GM12878 (cell line): Measurements from ENCODE around the gene PAX5. TPM values are rescaled to one million over a fixed set of nuclear protein-coding genes. Genes with fewer than 3 reads are reported as not detected.

Experiments
- ATAC-seq: fragments of 200-7000 bp; cut with Tn5 transposase; 3 replicates; pipeline ENCODE4 v1.9.1; 2020; ENCODE audit warnings: mild to moderate bottlenecking, moderate library complexity
- BruUV-seq: library from RNA; stranded (reverse); fragments of 400-500 nt; replicated peaks from 2 replicates; lab custom pipeline; 2021; lab: Mats Ljungman, UMichigan
- CTCF ChIA-PET: fragments of 300-600 bp; sonication (Branson Sonifier 250); formaldehyde crosslinking; extraction: SDS; loops from one replicate; lab custom pipeline; 2021; ENCODE audit warnings: inconsistent platforms; lab: Yijun Ruan, JAX
- POLR2A ChIA-PET: fragments of 350-600 bp; formaldehyde crosslinking; extraction: SDS; loops from one replicate; lab custom pipeline; 2021; ENCODE audit warnings: inconsistent platforms; lab: Charles Lee
- RAD21 ChIA-PET: fragments of 300-600 bp; sonication (Branson Sonifier 250); formaldehyde crosslinking; loops from one replicate; lab custom pipeline; 2023; ENCODE audit warnings: antibody characterized with exemption; ENCODE audit not compliant: unreplicated experiment; lab: Charles Lee
- SMC1A ChIA-PET: fragments of 300-600 bp; sonication (Branson Sonifier 250); formaldehyde crosslinking; loops from one replicate; lab custom pipeline; 2023; ENCODE audit not compliant: unreplicated experiment, uncharacterized antibody; lab: Charles Lee
- DNase-seq: peaks from one replicate; pipeline ENCODE4 v3.0.0-alpha.2; 2011; ENCODE audit warnings: low read depth, low spot score
- FAIRE-seq: peaks from 3 replicates; lab custom pipeline; 2011; peaks lifted over from hg19 to GRCh38; lab: Jason Lieb, UNC
- H2AFZ ChIP-seq: 2 replicates; pipeline ENCODE4 v1.6.0; 2011; ENCODE audit warnings: low read depth, low read length, control low read depth; ENCODE audit not compliant: control insufficient read depth
- H3K27ac ChIP-seq: 2 replicates; pipeline ENCODE4 v1.5.1; 2011; ENCODE audit warnings: control low read depth; ENCODE audit not compliant: control insufficient read depth, insufficient read depth
- H3K27me3 ChIP-seq, 2 experiments: replicated peaks in 1 of 2; 2 replicates each; pipeline versions ENCODE4 v1.6.0 to v1.6.1; 2011; ENCODE audit warnings: low read length in 1 of 2; ENCODE audit not compliant: control insufficient read depth in 2 of 2, insufficient read depth in 2 of 2
- H3K36me3 ChIP-seq, 2 experiments: 2 replicates each; pipeline ENCODE4 v1.5.1; 2011; ENCODE audit warnings: low read length in 1 of 2; ENCODE audit not compliant: control insufficient read depth in 2 of 2, insufficient read depth in 2 of 2
- H3K4me1 ChIP-seq: 2 replicates; pipeline ENCODE4 v1.6.1; 2011; ENCODE audit warnings: mild to moderate bottlenecking, low read length, moderate library complexity, mixed read lengths; ENCODE audit not compliant: control insufficient read depth, insufficient read depth
- H3K4me2 ChIP-seq: 2 replicates; pipeline ENCODE4 v1.6.0; 2011; ENCODE audit warnings: control low read depth; ENCODE audit not compliant: control insufficient read depth, insufficient read depth
- H3K4me3 ChIP-seq: fragments of 200-600 bp; sonication (generic); 2 replicates; pipeline ENCODE4 v1.5.1; 2016
- H3K79me2 ChIP-seq: 2 replicates; pipeline ENCODE4 v1.6.0; 2011; ENCODE audit warnings: low read length; ENCODE audit not compliant: control insufficient read depth, insufficient read depth
- H3K9ac ChIP-seq: 2 replicates; pipeline ENCODE4 v1.8.0; 2011; ENCODE audit warnings: low read length, control low read depth, mixed read lengths; ENCODE audit not compliant: control insufficient read depth, insufficient read depth
- H3K9me3 ChIP-seq: replicated peaks from 3 replicates; pipeline ENCODE4 v1.5.1; 2011; ENCODE audit warnings: mild to moderate bottlenecking, low read length; ENCODE audit not compliant: control insufficient read depth, insufficient read depth
- H4K20me1 ChIP-seq: 2 replicates; pipeline ENCODE4 v1.6.0; 2011; ENCODE audit not compliant: control insufficient read depth, insufficient read depth
- BHLHE40 ChIP-seq, 2 experiments: fragments of 450-650 bp in 1 of 2; IDR thresholded peaks; 2 replicates each; pipeline ENCODE4 v1.6.1; 2011 to 2017; ENCODE audit warnings: low read depth in 2 of 2, borderline replicate concordance in 1 of 2, improper control_type of control experiment in 1 of 2, low read length in 1 of 2, mild to moderate bottlenecking in 1 of 2
- MLLT1 ChIP-seq: fragments of 450-650 bp; IDR thresholded peaks from 2 replicates; pipeline ENCODE4 v1.6.1; 2016; ENCODE audit warnings: mild to moderate bottlenecking
- PKNOX1 ChIP-seq: fragments of 450-650 bp; IDR thresholded peaks from 2 replicates; pipeline ENCODE4 v1.6.1; 2016; ENCODE audit warnings: mild to moderate bottlenecking
- SRF ChIP-seq, 2 experiments: IDR thresholded peaks; 2 replicates each; pipeline ENCODE4 v1.6.1; 2011; ENCODE audit warnings: low read depth in 2 of 2, low read length in 2 of 2, mild to moderate bottlenecking in 1 of 2, moderate library complexity in 1 of 2
- YY1 ChIP-seq: IDR thresholded peaks from 2 replicates; pipeline ENCODE4 v1.6.1; 2011; ENCODE audit warnings: low read depth, mild to moderate bottlenecking, low read length
- WGBS: methylation state at CpG from one replicate; pipeline ENCODE4 v1.1.6; 2016; ENCODE audit warnings: low lambda C conversion rate; ENCODE audit not compliant: insufficient replicate concordance, insufficient coverage; ENCODE audit errors: missing lambda C conversion rate; 5-methylcytosine and 5-hydroxymethylcytosine counted together
- in situ Hi-C: fragments of 300-500 bp; cut with MboI; formaldehyde crosslinking; loops from 9 replicates; pipeline ENCODE4 v1.14.3; 2018; ENCODE audit warnings: mixed read lengths
- intact Hi-C: fragments of 100-400 bp; cut with micrococcal nuclease; formaldehyde crosslinking; loops from one replicate; pipeline ENCODE4 v1.14.2; 2022; ENCODE audit not compliant: unreplicated experiment
- polyA plus RNA-seq, 11 experiments: library from polyadenylated mRNA; depleted of rRNA in 4 of 11; unstranded in 6 of 11; stranded (reverse) in 5 of 11; fragments of >200 nt; fragmentation: Nextera tagmentation in 4 of 11; fragmentation: Illumina TruSeq in 1 of 11; extraction: Ambion mirVana in 4 of 11; extraction: Trizol in 1 of 11; gene quantifications; 1 replicate in 1 of 11; 2 replicates in 10 of 11; pipeline versions ENCODE4 v1.2.1 to v1.2.3, GENCODE V29; 2011 to 2016; ENCODE audit warnings: inconsistent platforms in 2 of 11, missing spikeins in 2 of 11, low read depth in 1 of 11
- total RNA-seq, 4 experiments: library from RNA; depleted of rRNA in 3 of 4; stranded (reverse); fragments of >200 nt in 3 of 4; fragmentation: Illumina TruSeq in 1 of 4; extraction: Trizol in 1 of 4; gene quantifications; 2 replicates each; pipeline versions ENCODE4 v1.2.1 to v1.2.3, GENCODE V29; 2013 to 2021

PAX5 gene
- total and polyA plus RNA-seq, 10 of the 15 experiments (the other 5 are each of a cell fraction or from before 2014, with no cell fraction given) = 2.2 to 123 (median 31.9) TPM

DNA sequence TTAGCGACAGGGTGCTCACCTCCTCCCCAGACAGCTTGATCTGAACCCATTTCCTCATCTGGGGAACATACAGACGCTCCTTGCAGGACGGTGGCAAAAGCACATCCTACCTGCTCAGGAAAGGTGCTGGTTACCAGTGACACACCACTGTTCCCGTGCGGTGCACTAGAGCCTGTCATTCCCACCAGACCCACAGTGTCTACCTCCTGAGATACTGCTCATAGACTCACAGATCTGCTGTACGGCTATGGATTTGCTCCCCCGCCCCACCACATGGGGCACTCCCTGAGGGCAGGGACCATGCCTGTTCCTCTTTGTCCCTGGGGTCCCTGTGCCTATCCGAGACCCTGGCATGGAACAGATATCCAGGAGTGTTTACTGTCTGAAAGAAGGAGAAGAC is 208.9 kb downstream of the PAX5 start:
- ATAC-seq (no peak), DNase-seq (no peak), FAIRE-seq (no peak)
- Histone ChIP-seq H2AFZ (no peak overlapping the region), H3K27me3 (peaks cover 1 to 4% of the 10 kb centered on the region in 2 experiments; a peak in 2 of 4 replicates), H3K36me3 (no peaks in the 10 kb centered on the region), H3K4me2 (no peak overlapping the region), H3K4me3 (no peak overlapping the region), H3K9me3 (no peaks in the 10 kb centered on the region), H3K27ac (no peak overlapping the region), H3K4me1 (no peaks in the 10 kb centered on the region; the same call in 1 of the 2 replicates), H3K9ac (no peak overlapping the region), H3K79me2 (no peaks in the 10 kb centered on the region), H4K20me1 (no peaks in the 10 kb centered on the region)
- 53% methylated on average over 8 of the region's 8 CpGs for WGBS
- intact Hi-C loops = no loop called here
- no peak for TF ChIP-seq YY1
- no peak for TF ChIP-seq MLLT1
- TF ChIP-seq SRF (IDR thresholded peaks at IDR 0.05; ENCODE audit: low read depth in 2 of 2, low read length in 2 of 2) = no peak
- no peak for TF ChIP-seq PKNOX1
- no peak for TF ChIP-seq BHLHE40 (IDR thresholded peaks at IDR 0.05; ENCODE audit: borderline replicate concordance in 1 of 2, low read depth in 2 of 2, low read length in 1 of 2)
- in situ Hi-C loops = no loop called here
- SMC1A ChIA-PET = no interaction called here
- no TSS peak for BruUV-seq
- CTCF ChIA-PET = no interaction called here
- RAD21 ChIA-PET = no interaction called here
- POLR2A ChIA-PET = no interaction called here
